ENCODE data around the gene BEND5.

DNA sequence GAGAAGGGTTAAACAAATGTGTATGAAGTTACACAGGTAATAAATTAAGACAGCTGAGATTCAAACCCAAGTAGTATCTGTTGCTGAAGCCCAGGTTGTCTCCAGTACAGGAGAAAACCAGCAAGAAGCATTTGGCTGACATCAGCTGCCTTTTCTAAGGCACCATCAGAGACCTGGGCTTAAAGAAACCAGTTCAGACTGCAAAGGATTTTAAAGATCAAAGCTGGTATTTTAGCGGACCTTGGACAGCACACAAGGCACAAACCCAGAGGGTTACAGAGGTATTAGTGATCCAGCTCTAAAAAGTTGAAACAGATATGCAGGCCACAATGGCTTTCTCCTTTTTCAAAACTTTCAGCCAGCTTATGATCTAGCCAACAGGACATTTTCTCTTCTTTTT, 23.4 kb downstream of the BEND5 start:
- TF ChIP-seq, protein P1, sequence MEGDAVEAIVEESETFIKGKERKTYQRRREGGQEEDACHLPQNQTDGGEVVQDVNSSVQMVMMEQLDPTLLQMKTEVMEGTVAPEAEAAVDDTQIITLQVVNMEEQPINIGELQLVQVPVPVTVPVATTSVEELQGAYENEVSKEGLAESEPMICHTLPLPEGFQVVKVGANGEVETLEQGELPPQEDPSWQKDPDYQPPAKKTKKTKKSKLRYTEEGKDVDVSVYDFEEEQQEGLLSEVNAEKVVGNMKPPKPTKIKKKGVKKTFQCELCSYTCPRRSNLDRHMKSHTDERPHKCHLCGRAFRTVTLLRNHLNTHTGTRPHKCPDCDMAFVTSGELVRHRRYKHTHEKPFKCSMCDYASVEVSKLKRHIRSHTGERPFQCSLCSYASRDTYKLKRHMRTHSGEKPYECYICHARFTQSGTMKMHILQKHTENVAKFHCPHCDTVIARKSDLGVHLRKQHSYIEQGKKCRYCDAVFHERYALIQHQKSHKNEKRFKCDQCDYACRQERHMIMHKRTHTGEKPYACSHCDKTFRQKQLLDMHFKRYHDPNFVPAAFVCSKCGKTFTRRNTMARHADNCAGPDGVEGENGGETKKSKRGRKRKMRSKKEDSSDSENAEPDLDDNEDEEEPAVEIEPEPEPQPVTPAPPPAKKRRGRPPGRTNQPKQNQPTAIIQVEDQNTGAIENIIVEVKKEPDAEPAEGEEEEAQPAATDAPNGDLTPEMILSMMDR (conservative IDR thresholded peaks at IDR 0.05; ENCODE audit: low read depth, low read length): no peak
- TF ChIP-seq POLR2A (IDR thresholded peaks at IDR 0.05; ENCODE audit: low read depth, low read length) (no peak), RAD21 (IDR thresholded peaks at IDR 0.05; ENCODE audit: low read length) (no peak), BHLHE40 (IDR thresholded peaks at IDR 0.05; ENCODE audit: low read depth, low read length) (no peak), NFE2L2 (IDR thresholded peaks at IDR 0.05; ENCODE audit: low read depth, low read length) (no peak)
